ENCODE results near the gene TUBB3. TPM values are rescaled to one million over a fixed set of nuclear protein-coding genes. Genes with fewer than 3 reads are reported as not detected.

TUBB3 gene
- total RNA-seq, 1 donor from 2014 or later = 91.4 TPM

DNA sequence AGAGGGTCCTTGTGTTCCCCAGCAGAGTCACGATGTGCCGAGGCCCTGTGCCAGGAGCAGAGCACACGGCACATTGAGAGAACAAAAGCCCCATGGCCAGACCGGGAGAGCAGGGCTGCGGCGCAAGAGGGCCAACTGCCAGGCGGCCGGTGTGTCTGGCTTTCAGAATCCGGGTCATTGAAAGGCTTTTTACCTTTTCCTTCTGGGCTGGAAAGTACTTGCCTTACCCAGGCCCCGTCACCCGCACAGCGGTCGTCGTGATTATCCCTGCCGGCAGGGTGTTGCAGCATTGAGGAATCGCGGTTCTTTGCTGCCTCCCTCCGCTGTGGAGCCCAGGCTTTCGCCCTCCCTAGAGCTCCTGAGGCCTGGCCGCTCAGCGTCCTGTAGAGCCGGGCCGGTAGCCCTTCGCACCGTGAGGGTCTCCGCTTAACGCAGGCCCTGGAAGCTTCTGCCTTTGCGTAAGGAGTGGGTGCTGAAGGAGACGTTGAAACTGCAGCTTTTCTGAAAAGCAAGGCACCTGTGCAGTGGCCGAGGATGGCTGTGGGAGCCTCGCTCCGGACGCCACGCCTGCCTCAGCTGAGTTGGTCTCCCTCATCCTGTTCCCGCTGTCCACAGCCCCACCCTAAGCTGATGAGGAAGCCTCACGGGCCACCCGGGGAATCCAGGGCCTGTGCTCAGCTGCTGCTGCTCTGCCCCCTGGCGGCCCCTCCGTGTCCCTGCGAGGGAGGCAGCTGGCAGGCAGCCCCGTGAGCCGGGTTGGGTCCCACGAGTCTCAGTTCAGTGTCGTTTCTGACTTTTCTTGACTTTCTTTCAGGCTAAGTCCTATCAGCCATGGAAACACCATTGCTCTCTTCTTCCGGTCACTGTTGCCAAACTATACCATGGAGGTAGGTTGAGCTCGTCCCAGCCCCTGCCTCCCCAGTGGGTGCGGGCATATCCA is 13.1 kb upstream of the TUBB3 start:
- H3K36me3 Mint-ChIP-seq = peaks cover 17% of the 10 kb centered on the region
- no peaks in the 10 kb centered on the region for H3K9me3 Mint-ChIP-seq
- H3K4me1 Mint-ChIP-seq (ENCODE audit: unreplicated experiment) = no peaks in the 10 kb centered on the region
- no peaks in the 10 kb centered on the region for H3K27me3 Mint-ChIP-seq
- peak overlapping the region; percentile 36 for H3K27ac Mint-ChIP-seq
- TF ChIP-seq, protein P1, sequence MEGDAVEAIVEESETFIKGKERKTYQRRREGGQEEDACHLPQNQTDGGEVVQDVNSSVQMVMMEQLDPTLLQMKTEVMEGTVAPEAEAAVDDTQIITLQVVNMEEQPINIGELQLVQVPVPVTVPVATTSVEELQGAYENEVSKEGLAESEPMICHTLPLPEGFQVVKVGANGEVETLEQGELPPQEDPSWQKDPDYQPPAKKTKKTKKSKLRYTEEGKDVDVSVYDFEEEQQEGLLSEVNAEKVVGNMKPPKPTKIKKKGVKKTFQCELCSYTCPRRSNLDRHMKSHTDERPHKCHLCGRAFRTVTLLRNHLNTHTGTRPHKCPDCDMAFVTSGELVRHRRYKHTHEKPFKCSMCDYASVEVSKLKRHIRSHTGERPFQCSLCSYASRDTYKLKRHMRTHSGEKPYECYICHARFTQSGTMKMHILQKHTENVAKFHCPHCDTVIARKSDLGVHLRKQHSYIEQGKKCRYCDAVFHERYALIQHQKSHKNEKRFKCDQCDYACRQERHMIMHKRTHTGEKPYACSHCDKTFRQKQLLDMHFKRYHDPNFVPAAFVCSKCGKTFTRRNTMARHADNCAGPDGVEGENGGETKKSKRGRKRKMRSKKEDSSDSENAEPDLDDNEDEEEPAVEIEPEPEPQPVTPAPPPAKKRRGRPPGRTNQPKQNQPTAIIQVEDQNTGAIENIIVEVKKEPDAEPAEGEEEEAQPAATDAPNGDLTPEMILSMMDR (conservative IDR thresholded peaks at IDR 0.05) = peak; percentile 90
- no peak for DNase-seq (ENCODE audit: extremely low spot score, unreplicated experiment)
- H3K4me3 Mint-ChIP-seq = no peak overlapping the region

DNA sequence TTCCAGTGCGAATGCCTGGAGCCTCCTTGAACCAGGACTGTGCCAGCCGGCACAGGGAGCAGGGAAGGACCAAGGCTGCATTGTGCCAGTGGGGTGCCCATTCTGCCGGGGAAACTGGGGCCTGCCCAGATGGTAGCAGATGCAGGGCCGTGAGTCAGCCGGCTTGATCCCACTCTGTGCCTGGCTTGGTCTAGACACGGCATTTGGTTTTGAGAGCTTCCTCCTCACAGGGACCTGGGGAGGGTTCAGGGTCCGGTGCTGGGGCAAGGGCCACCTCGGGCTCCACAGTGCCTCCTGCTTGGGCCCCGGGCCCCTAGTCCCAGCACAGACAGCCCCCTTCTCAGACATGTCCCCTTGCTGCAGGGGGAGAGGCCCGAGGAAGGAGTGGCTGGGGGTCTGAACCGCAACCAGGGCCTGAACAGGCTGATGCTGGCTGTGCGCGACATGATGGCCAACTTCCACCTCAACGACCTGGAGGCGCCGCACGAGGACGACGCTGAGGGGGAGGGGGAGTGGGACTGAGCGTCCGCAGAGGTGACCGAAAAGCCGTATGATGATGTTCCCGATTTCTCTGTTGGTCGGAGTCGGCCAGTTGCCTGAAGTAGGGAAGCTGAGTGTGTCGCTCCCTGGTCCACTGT is 12.3 kb upstream of the TUBB3 start:
- H3K27me3 Mint-ChIP-seq = no peaks in the 10 kb centered on the region
- TF ChIP-seq, protein P1 (conservative IDR thresholded peaks at IDR 0.05) = no peak
- no peak for DNase-seq (ENCODE audit: extremely low spot score, unreplicated experiment)

DNA sequence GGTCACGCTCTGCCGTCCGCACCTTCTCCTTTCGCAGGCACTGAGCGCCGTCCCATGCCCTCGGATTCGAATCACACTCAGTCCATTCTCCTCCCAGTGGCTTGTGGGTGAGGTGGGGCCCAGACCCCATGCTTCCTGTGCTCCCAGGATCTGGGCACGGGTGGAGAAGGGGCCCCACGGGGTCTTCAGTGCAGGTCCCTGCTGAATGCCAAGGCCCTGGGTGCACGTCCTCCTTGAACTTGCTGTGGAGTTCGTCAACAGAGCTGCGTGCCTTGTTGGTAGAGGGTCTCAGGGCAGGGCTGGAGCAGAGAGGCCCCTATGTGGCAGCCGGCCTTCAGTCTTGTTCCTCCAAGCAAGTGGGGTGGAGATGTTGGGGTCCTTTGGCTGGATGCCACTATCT is 11.8 kb upstream of the TUBB3 start:
- Mint-ChIP-seq H3K4me1 (ENCODE audit: unreplicated experiment) (no peaks in the 10 kb centered on the region), H3K36me3 (peaks cover 10% of the 10 kb centered on the region)
- DNase-seq (ENCODE audit: extremely low spot score, unreplicated experiment) = no peak

More for the DNA sequence above, 12.3 kb upstream of the TUBB3 start:
- no peak overlapping the region for H3K4me3 Mint-ChIP-seq
- peak overlapping the region; percentile 51 for H3K27ac Mint-ChIP-seq
- no peaks in the 10 kb centered on the region for H3K9me3 Mint-ChIP-seq
- H3K36me3 Mint-ChIP-seq = peaks cover 16% of the 10 kb centered on the region
- H3K4me1 Mint-ChIP-seq (ENCODE audit: unreplicated experiment) = no peaks in the 10 kb centered on the region

DNA sequence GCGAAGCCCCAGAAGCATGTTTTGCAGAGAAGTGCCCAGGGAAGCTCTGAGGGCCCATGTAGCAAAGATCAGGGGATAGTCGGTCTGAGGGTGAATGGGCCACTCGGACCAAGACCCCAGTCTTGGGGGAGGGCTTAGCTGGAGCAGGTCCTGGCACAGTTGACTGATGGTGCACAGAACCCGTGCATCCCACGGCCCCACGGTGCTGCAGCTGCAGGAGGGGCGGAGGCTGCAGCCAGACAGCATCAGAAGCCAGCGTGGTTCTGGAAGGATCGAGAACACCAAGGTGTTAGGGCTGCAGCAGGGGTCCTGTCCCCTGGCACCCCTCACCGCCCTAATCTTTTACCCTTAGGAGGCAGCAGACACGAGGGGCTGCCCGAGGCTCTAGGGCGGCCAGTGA is 11.0 kb upstream of the TUBB3 start:
- no peak for DNase-seq (ENCODE audit: extremely low spot score, unreplicated experiment)
- Mint-ChIP-seq H3K9me3 (no peaks in the 10 kb centered on the region), H3K27ac (no peak overlapping the region), H3K4me3 (no peak overlapping the region), H3K36me3 (peaks cover 3% of the 10 kb centered on the region), H3K27me3 (no peaks in the 10 kb centered on the region), H3K4me1 (ENCODE audit: unreplicated experiment) (no peaks in the 10 kb centered on the region)
- TF ChIP-seq, protein P1 (conservative IDR thresholded peaks at IDR 0.05) = no peak

More for the DNA sequence above, 11.8 kb upstream of the TUBB3 start:
- no peaks in the 10 kb centered on the region for H3K9me3 Mint-ChIP-seq
- H3K4me3 Mint-ChIP-seq = no peak overlapping the region
- H3K27ac Mint-ChIP-seq = peak overlapping the region; percentile 51
- TF ChIP-seq, protein P1 (conservative IDR thresholded peaks at IDR 0.05) = no peak
- no peaks in the 10 kb centered on the region for H3K27me3 Mint-ChIP-seq

DNA sequence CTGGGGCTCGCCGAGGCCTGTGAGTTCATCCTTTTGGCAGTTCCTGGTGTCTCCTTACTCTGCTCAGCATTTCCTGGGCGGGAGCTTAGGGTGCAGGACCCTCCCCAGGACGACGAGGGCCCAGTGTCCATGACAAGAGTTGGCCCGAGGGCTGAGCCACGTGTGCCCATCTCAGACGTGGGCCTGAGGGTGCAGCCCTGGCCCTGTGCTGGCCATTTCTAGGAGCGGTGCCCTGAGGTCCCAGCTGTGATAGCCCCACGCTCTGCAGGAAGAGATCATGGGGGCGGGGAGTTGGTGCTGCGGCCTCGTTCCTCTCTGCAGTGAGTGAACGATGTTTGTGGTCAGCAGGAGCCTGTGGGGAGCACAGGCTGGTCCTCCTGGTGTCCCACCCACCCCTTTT is 10.5 kb upstream of the TUBB3 start:
- TF ChIP-seq, protein P1 (conservative IDR thresholded peaks at IDR 0.05) = no peak
- Mint-ChIP-seq H3K4me3 (no peak overlapping the region), H3K36me3 (peaks cover 3% of the 10 kb centered on the region), H3K27me3 (no peaks in the 10 kb centered on the region), H3K9me3 (no peaks in the 10 kb centered on the region), H3K4me1 (ENCODE audit: unreplicated experiment) (no peaks in the 10 kb centered on the region), H3K27ac (no peak overlapping the region)
- no peak for DNase-seq (ENCODE audit: extremely low spot score, unreplicated experiment)
